Measurements from ENCODE around the gene DIP2C.

The DIP2C gene

DNA sequence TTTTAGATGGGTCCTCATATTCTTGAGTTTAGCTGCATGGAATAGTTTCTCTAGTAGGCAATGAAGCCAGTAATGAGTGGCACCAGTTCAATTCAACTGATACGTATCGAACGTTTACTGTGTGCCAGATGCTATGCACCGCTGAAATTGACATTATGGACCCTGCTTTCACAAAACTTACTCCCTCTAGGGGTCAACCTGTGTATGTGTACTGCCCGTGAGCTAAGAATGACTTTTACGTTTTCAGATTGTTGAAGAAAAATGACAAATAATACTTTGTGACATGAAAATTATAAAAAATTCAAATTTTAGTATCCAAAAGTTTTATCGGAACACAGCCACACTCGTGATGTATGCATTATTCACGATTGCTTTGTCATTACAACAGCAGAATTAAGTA, 458.7 kb downstream of the DIP2C start:
- TF ChIP-seq, protein P1, sequence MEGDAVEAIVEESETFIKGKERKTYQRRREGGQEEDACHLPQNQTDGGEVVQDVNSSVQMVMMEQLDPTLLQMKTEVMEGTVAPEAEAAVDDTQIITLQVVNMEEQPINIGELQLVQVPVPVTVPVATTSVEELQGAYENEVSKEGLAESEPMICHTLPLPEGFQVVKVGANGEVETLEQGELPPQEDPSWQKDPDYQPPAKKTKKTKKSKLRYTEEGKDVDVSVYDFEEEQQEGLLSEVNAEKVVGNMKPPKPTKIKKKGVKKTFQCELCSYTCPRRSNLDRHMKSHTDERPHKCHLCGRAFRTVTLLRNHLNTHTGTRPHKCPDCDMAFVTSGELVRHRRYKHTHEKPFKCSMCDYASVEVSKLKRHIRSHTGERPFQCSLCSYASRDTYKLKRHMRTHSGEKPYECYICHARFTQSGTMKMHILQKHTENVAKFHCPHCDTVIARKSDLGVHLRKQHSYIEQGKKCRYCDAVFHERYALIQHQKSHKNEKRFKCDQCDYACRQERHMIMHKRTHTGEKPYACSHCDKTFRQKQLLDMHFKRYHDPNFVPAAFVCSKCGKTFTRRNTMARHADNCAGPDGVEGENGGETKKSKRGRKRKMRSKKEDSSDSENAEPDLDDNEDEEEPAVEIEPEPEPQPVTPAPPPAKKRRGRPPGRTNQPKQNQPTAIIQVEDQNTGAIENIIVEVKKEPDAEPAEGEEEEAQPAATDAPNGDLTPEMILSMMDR (IDR thresholded peaks at IDR 0.05; ENCODE audit: low read length, missing control alignments) = peak; percentile 37
- DNase-seq (ENCODE audit: low read depth) = no peak
- H3K4me3 ChIP-seq (replicated peaks; ENCODE audit: low read depth, low read length) = no peak overlapping the region

DNA sequence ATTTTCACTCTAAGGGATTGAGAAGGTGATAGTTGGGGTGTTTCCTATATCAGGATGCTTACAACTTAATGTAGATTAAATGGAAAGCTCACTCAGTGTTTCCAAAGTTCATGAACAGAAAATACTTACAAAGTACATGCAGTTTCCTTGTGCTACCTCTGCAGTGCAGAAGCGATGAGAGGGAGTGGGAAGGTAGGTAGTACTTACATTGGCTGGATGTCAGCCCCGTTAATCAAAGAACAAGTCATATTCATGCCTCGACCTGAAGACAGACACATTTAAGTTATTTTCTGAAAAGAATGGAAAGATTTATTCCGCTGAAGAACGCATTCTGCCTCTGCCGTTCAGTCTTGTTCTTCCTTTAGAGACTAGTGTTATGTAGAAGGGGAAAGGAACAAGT, 461.1 kb downstream of the DIP2C start:
- no peak for DNase-seq (ENCODE audit: low read depth)
- TF ChIP-seq, protein P1 (IDR thresholded peaks at IDR 0.05; ENCODE audit: low read length, missing control alignments) = no peak
- no peak overlapping the region for H3K4me3 ChIP-seq (replicated peaks; ENCODE audit: low read depth, low read length)

DNA sequence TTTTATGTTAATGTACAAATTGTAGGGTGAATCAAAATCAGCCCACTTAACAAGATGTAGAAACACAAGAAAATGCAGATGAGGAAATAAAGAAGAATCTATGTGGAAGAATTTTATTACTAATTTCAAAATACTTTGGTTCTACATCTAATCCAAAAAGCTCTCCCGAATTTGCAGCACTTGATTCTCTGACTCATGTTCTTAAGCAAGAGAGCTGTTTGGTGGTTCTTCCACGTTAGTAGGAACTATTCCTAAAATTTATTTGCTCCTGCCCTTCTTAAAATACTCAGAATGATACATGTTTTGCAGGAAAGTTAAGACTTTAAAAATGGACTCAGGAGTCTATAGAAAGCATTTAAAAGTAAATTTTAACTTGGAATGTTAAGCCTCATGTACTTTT, 462.5 kb downstream of the DIP2C start:
- no peak overlapping the region for H3K4me3 ChIP-seq (replicated peaks; ENCODE audit: low read depth, low read length)
- DNase-seq (ENCODE audit: low read depth) = peak; percentile 24
- TF ChIP-seq, protein P1 (IDR thresholded peaks at IDR 0.05; ENCODE audit: low read length, missing control alignments) = no peak

DNA sequence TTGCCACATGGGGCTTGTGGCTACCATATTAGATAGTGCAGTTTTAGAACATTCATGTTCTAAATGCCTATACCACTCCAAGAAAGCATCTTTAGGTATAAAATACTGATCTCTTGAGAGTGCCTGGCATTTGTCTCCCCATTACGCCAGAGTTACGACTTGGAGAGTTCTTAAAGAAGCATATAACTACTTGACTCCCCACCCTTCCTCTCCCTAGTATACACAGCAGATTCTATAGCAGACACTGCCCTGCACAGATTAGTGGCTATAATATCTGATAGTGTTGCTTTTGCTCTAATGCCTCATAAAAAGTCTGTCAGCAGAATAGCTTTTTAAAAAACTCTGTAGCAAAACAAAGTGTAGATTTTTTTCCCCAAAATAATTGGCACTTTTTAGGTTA, 463.4 kb downstream of the DIP2C start:
- no peak overlapping the region for H3K4me3 ChIP-seq (replicated peaks; ENCODE audit: low read depth, low read length)
- TF ChIP-seq, protein P1 (IDR thresholded peaks at IDR 0.05; ENCODE audit: low read length, missing control alignments) = no peak
- DNase-seq (ENCODE audit: low read depth) = no peak

DNA sequence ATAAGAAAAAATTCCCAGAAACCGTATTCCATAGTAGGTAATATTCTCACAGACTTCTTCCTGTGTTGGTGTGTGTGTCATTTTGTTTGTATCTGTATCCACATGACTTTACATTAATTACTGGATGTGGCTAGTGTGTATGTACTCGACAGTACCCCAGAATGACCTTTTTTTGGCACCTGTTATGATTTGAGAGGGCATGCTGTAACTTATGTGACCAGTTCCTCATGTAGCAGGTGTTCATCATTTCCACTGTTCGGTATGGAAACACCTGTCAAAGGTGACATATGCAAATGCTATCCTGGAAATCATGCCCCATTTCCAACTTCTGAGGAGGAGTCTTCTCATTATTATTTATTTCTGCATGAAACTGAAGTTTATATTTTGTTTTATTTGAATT, 464.9 kb downstream of the DIP2C start:
- DNase-seq (ENCODE audit: low read depth) = no peak
- H3K4me3 ChIP-seq (replicated peaks; ENCODE audit: low read depth, low read length) = no peak overlapping the region
- TF ChIP-seq, protein P1 (IDR thresholded peaks at IDR 0.05; ENCODE audit: low read length, missing control alignments) = no peak

Measured in fibroblast of pulmonary artery (primary cell).